GM19455 (cell line): Measurements from ENCODE around the gene MCTP1.
A peak's percentile ranks its signal among the peaks of the same experiment; 100 is the strongest.
"Not testable (repeated sequence)": the region's sequence is repeated elsewhere in the genome, so short reads cannot be mapped to it uniquely, and the experiment has no call there.

Source experiments
- ATAC-seq: cut with Tn5 transposase; IDR thresholded peaks from one replicate; pipeline ENCODE4 v1.9.1; 2021; ENCODE audit not compliant: unreplicated experiment

MCTP1 gene

GRCh38 chr5:95256446-95256845, 28.4 kb downstream of the MCTP1 start:
- no peak for ATAC-seq

DNA sequence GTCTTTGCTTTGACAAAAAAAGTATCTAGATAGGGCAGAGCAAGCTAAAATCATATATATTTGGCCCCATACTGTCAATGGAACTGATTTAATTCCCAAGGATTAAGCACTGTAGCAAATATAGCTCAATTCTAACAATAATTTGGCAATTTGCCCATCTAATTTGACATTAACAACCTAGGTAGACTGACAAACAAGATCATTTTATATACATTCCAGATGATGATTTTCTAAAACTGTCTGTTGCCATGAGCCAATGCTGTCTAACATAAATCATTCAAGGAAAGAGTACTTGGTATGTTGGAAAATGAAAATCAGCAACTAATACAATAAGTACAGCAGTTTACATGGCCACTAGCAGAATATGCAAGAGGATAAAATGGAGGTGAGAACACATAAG, 32.1 kb downstream of the MCTP1 start:
- ATAC-seq, result no peak

GRCh38 chr5:95251185-95251584, 33.7 kb downstream of the MCTP1 start:
- no peak for ATAC-seq

DNA sequence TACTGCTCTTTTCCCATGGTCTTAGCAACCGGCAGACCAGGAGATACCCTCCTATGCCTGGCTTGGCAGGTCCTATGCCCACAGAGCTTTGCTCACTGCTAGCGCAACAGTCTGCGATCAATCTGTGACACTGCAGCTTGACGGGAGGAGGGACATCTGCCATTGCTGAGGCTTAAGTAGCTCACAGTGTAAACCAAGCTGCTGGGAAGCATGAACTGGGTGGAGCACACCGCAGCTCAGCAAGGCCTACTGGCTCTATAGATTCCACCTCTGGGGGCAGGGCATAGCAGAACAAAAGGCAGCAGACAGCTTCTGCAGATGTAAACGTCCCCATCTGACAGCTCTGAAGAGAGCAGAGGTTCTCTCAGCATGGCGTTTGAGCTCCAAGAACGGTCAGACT, 40.4 kb downstream of the MCTP1 start:
- ATAC-seq, result no peak

- ATAC-seq, result peak; percentile 96
These were observed 43.3 kb downstream of the MCTP1 start for GRCh38 chr5:95241635-95242034.

GRCh38 chr5:95241161-95241560, 43.7 kb downstream of the MCTP1 start:
- ATAC-seq, result peak; percentile 8

- no peak for ATAC-seq
These were observed 46.2 kb downstream of the MCTP1 start for GRCh38 chr5:95238560-95239325.

- ATAC-seq, result no peak
These were observed 47.6 kb downstream of the MCTP1 start for GRCh38 chr5:95237324-95237723.

DNA sequence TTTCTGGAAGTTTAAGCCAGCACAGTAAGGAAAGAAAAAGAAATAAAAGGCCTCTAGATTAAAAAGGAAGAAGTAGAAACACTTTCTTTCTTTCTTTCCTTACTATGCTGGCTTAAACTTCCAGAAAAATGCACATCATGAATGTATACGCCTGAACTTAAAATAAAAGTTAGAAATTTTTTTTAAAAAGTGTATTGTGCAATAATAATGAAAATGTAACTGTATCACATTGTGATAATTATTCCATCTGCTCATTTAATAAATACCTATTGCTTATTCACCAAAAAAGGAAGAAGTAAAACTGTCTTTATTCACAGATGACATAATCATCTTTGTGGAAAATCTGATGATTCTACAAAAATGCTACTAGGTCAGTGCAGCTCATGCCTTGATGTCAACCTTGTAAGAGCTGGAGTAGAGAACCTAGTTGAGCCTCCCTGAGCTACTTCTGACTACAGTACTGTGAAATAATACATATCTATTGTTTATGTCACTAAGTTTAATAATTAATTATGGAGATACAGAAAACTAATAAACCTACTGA, 49.4 kb downstream of the MCTP1 start:
- ATAC-seq, result no peak

DNA sequence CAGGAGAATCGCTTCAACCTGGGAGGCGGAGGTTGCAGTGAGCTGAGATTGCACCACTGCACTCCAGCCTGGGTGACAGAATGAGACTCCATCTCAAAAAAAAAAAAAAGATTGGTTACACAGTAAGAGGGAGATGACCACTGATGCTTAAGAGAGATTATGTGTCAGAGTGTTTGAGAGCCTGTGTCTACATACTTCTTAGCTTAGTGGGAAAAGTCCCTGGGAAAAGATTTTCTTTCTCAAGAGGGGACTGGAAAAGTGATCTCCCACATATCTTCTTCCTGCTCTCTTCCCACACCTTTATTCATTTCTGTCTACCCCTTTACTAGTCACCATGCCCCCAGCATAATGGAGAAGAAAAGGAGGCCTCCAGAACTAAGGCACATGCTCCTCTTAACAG, 55.2 kb downstream of the MCTP1 start:
- ATAC-seq, result no peak

DNA sequence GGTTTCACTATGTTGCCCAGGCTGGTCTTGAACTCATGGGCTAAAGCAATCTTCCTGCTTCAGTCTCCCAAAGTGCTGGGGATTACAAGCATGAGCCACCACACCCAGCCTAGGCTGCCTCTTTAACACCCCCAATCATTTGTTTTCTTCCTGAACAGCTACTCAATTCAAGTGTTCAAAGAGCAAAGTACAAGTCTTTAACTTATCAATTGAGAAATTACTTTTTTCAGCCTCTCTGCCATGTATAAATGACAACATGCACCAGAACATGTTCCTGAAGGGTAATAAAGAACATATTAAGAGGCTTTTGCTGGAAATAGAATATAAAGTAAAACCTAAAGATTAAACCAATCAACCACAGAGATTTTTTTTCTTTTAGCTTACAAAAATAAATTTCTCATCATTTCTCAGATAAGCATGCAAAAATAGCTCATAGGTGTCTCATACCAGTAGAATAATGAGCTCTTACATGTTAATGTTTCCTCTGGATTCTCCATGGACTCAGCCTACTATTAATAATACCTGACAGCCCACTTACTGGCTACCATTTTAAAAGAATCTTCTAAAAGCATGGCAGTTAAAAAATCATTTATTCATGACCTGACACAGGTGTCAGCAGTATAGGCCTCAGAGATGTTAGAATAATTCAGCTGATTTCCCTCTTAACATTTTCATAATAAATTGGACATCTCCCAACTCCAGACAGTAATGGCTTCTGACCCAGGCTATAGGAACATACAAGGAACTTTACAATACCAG, 60.0 kb downstream of the MCTP1 start:
- ATAC-seq, result no peak

DNA sequence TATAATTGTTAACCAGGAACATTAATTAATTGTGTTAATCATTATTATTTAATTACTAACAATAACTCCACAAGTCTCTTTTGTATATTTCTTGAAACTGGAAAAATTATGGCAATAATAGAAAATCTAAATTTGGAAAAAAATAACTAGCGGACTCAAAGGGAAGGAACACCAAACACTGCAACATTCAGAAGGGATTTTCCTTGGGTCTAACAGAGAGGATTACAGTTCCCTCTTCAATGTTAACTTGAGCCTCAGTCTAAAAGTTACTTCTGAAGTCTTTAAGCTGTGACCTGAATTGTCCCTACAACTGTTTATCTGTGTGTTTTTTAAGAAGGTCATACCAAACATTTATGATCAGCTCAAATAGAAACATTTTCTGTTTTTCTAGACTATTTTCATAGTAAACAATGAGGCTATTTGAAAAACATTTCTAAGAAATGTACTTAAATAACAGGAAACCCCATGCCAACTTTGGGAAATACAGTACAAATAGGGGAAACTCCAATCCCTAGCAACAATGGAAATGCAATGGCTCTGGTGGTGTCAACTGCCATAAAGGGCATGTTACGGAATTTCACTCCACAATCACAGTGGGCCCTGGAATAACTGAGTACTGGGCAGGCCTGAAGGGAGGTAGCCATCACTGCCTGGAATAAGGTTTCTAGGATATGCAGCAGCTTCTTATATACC, 61.2 kb downstream of the MCTP1 start:
- no peak for ATAC-seq

DNA sequence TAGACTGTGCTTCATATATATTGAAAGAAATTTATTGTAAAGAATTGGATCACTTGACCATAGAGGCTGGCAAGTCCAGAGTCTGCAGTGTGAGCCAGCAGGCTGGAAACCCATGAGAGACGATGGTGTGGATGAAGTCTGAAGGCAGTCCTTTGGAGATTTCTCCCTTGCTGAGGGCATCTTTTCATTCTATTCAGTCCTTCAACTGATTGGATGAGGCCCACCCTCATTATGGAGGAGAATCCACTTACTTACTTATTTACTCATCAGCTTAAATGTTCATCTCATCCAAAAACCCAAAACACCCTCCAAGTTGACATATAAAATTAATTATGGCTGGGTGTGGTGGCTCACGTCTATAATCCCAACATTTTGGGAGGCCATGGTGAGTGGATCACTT, 62.1 kb downstream of the MCTP1 start:
- no peak for ATAC-seq

- no peak for ATAC-seq
These were observed 63.7 kb downstream of the MCTP1 start for GRCh38 chr5:95221234-95221633.

DNA sequence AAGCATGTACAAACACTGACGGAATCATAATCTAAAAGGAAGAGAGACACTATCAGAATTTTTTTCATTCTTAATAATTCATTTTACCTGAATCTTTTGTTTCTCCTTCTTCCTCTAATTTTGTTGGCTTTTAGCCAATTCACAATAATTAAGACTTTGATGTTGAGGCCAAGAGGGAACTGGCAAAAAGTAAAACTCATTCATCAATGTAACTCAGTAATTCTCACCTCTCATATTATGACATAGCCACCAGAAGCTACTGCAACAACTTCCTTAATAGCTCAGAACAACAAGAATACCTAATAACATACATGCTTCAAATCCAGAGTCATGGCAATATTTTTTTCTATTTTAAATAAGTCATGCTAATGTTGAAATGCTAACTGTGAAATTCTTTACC, 64.5 kb downstream of the MCTP1 start:
- ATAC-seq, result no peak

- no peak for ATAC-seq
These were observed 65.5 kb downstream of the MCTP1 start for GRCh38 chr5:95219411-95219810.

- no peak for ATAC-seq
These were observed 67.0 kb downstream of the MCTP1 start for GRCh38 chr5:95217881-95218280.

DNA sequence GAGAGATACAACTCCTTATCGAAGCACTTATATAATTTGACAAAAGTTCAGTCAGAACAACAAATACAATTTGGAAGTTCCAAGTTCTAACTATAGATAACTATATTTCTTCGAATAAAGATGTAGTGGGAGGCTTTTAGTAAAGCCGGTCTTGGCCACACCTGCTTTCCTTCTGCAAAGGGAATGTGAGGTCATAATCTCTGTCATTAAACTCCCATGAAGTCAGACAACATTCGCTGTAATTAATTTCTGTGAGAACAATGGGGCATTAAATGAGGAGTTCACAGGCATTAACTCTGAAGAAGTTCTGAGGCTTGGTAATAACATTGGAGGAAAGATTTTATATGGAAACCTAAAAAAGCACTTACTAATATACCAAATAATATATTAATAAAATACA, 67.5 kb downstream of the MCTP1 start:
- no peak for ATAC-seq

- ATAC-seq, result no peak
These were observed 68.5 kb downstream of the MCTP1 start for GRCh38 chr5:95216136-95216955.

DNA sequence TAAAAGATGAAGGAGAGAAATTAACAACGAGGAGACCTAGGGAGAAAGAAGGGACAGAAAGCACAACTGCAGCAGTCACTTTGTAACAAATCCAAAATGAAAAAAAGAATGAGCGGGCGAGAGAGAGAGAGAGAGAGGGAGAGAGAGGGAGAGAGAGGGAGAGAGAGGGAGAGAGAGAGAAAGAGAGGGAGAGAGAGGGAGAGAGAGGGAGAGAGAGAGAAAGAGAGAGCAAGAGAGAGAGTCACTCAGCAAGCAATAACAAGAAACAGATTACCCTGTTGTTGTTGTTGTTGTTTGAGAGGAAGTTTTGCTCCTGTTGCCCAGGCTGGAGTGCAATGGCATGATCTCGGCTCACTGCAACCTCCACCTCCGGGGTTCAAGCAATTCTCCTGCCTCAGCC, 77.1 kb downstream of the MCTP1 start:
- not testable (repeated sequence) for ATAC-seq

GRCh38 chr5:95194856-95195255, 90.0 kb downstream of the MCTP1 start:
- no peak for ATAC-seq
